Panc1 (cell line): ENCODE results near the gene CGB1. TPM values are rescaled to one million over a fixed set of nuclear protein-coding genes. Genes with fewer than 3 reads are reported as not detected.
"Not testable (repeated sequence)": the region's sequence is repeated elsewhere in the genome, so short reads cannot be mapped to it uniquely, and the experiment has no call there.

Experiments used
- ATAC-seq: fragments of 200-7000 bp; cut with Tn5 transposase; 2 replicates; pipeline ENCODE4 v1.9.1; 2020; ENCODE audit warnings: mild to moderate bottlenecking, moderate library complexity
- Bru-seq: library from RNA; stranded (reverse); fragments of 400-500 nt; gene quantifications from one replicate; lab custom pipeline; 2021; lab: Mats Ljungman, UMichigan
- BruChase-seq, 2 experiments: library from RNA; stranded (reverse); fragments of 400-500 nt; gene quantifications; one replicate each; lab custom pipeline; 2021; lab: Mats Ljungman, UMichigan
- BruUV-seq: library from RNA; stranded (reverse); fragments of 400-500 nt; replicated peaks from 2 replicates; lab custom pipeline; 2021; lab: Mats Ljungman, UMichigan
- CTCF ChIA-PET: fragments of 300-600 bp; sonication (Branson Sonifier 250); formaldehyde crosslinking; loops from one replicate; lab custom pipeline; 2022; ENCODE audit warnings: antibody characterized with exemption; lab: Charles Lee
- POLR2A ChIA-PET: fragments of 300-600 bp; sonication (Branson Sonifier 250); formaldehyde crosslinking; loops from one replicate; lab custom pipeline; 2022; ENCODE audit warnings: antibody characterized with exemption; lab: Charles Lee
- DNase-seq: peaks from one replicate; pipeline ENCODE4 v3.0.0-alpha.2; 2010; ENCODE audit warnings: low read depth, low spot score
- H3K27ac ChIP-seq: 2 replicates; pipeline ENCODE4 v1.5.1; 2011; ENCODE audit warnings: mild to moderate bottlenecking, low read length, inconsistent platforms
- H3K27me3 ChIP-seq: fragments of 200-500 bp; sonication (Bioruptor generic); 2 replicates; pipeline ENCODE4 v1.6.0; 2014; ENCODE audit warnings: low read length, inconsistent platforms; ENCODE audit not compliant: control insufficient read depth, insufficient read depth
- H3K36me3 ChIP-seq: fragments of 200-500 bp; sonication (Bioruptor generic); 2 replicates; pipeline ENCODE4 v1.5.1; 2014; ENCODE audit warnings: inconsistent platforms, mild to moderate bottlenecking, low read length, moderate library complexity; ENCODE audit not compliant: control insufficient read depth, insufficient read depth
- H3K4me1 ChIP-seq: 2 replicates; pipeline ENCODE4 v1.5.1; 2011; ENCODE audit warnings: inconsistent platforms, mild to moderate bottlenecking, low read length, moderate library complexity; ENCODE audit not compliant: control insufficient read depth, insufficient read depth
- H3K4me3 ChIP-seq, 2 experiments: 2 replicates each; pipeline ENCODE4 v1.5.1; 2011 to 2012; ENCODE audit warnings: low read depth in 2 of 2, low read length in 2 of 2, mild to moderate bottlenecking in 2 of 2, inconsistent platforms in 1 of 2, moderate library complexity in 1 of 2
- H3K9me3 ChIP-seq: fragments of 200-500 bp; sonication (Bioruptor generic); 2 replicates; pipeline ENCODE4 v1.5.1; 2014; ENCODE audit warnings: low read depth, mild to moderate bottlenecking, inconsistent platforms, low read length, moderate library complexity; ENCODE audit not compliant: control insufficient read depth, insufficient read depth
- CTCF ChIP-seq: fragments of 450-650 bp; IDR thresholded peaks from 2 replicates; pipeline ENCODE4 v1.5.1; 2017; ENCODE audit warnings: mild to moderate bottlenecking
- POLR2AphosphoS5 ChIP-seq: IDR thresholded peaks from 2 replicates; pipeline ENCODE4 v1.6.1; 2012; ENCODE audit warnings: mild to moderate bottlenecking, low read depth, low read length, moderate library complexity
- REST ChIP-seq, 2 experiments: IDR thresholded peaks; 2 replicates each; pipeline ENCODE4 v1.6.1; 2011 to 2012; ENCODE audit warnings: low read depth in 2 of 2, control low read depth in 1 of 2, low read length in 1 of 2, mild to moderate bottlenecking in 1 of 2, moderate library complexity in 1 of 2; ENCODE audit not compliant: insufficient read depth in 1 of 2
- SIN3A ChIP-seq: IDR thresholded peaks from 2 replicates; pipeline ENCODE4 v1.6.1; 2012; ENCODE audit warnings: low read depth, mild to moderate bottlenecking, low read length, moderate library complexity, borderline replicate concordance; ENCODE audit not compliant: insufficient read depth
- TCF7L2 ChIP-seq: IDR thresholded peaks from 2 replicates; pipeline ENCODE4 v1.6.1; 2011; ENCODE audit warnings: mild to moderate bottlenecking, low read depth, low read length, inconsistent platforms
- in situ Hi-C: cut with HindIII; loops from 2 replicates; pipeline ENCODE4 v1.10.0; 2016; ENCODE audit warnings: low sequenced_read_pairs, low pct_unique_long_range_greater_than_20kb
- intact Hi-C: fragments of 100-400 bp; cut with micrococcal nuclease; formaldehyde crosslinking; loops from one replicate; pipeline ENCODE4 v1.10.0; 2022; ENCODE audit not compliant: unreplicated experiment
- long read RNA-seq: library from polyadenylated mRNA; unstranded; transcript quantifications from one replicate; pipeline ENCODE4 v2.0.0, GENCODE V29; 2021; ENCODE audit not compliant: unreplicated experiment
- polyA plus RNA-seq: library from polyadenylated mRNA; unstranded; fragments of >200 nt; gene quantifications from one replicate; pipeline ENCODE4 v1.2.1, GENCODE V29; 2012; ENCODE audit warnings: missing spikeins; ENCODE audit not compliant: insufficient read length
- total RNA-seq: library from RNA; stranded (reverse); gene quantifications from one replicate; pipeline ENCODE4 v1.2.1, GENCODE V29; 2021; ENCODE audit not compliant: unreplicated experiment

CGB1 gene
- total RNA-seq: not detected
- not detected for polyA plus RNA-seq
- Bru-seq, nascent RNA: not detected
- not detected for BruChase-seq, experiment 1, labeled RNA remaining after a 2-hour chase
- BruChase-seq, experiment 2, labeled RNA remaining after a 6-hour chase: not detected
- long read RNA-seq: 0 reads

GRCh38 chr19:49036815-49037214, at the start of gene CGB1:
Gene CGB1 (minus strand): TSS chr19:49036895. CDS start chr19:49036711, 184 bp downstream.
- TF ChIP-seq CTCF: peak; percentile 80
- TF ChIP-seq TCF7L2: peak; percentile 54; the same call in 1 of the 2 replicates
- H3K4me3 ChIP-seq: not testable (repeated sequence)

GRCh38 chr19:49086296-49086695, 49.6 kb upstream of the CGB1 start:
- ATAC-seq (no peak), DNase-seq (no peak)
- Histone ChIP-seq H3K9me3 (no peaks in the 10 kb centered on the region), H3K36me3 (peaks cover 13% of the 10 kb centered on the region), H3K27me3 (no peaks in the 10 kb centered on the region), H3K27ac (peak overlapping the region; percentile 94), H3K4me1 (no peaks in the 10 kb centered on the region), H3K4me3 (peak overlapping the region; percentile 93 to 95)
- POLR2A ChIA-PET: no interaction called here
- TF ChIP-seq SIN3A: no peak
- TF ChIP-seq TCF7L2: no peak
- TF ChIP-seq POLR2AphosphoS5: no peak
- TF ChIP-seq CTCF: no peak
- no peak for TF ChIP-seq REST (IDR thresholded peaks at IDR 0.05; ENCODE audit: insufficient read depth in 1 of 2, low read depth in 2 of 2, low read length in 1 of 2)
- intact Hi-C loops (no loop called here), in situ Hi-C loops (no loop called here)
- CTCF ChIA-PET: no interaction called here
- BruUV-seq: no TSS peak

More at GRCh38 chr19:49036815-49037214, at the start of gene CGB1:
- H3K27me3 ChIP-seq, ATAC-seq, POLR2A ChIA-PET, CTCF ChIA-PET, H3K36me3 ChIP-seq, H3K4me1 ChIP-seq, in situ Hi-C loops, H3K27ac ChIP-seq, DNase-seq, H3K9me3 ChIP-seq, intact Hi-C loops, BruUV-seq: not testable (repeated sequence)
